ENCODE data around the gene COX20. TPM values are rescaled to one million over a fixed set of nuclear protein-coding genes. Genes with fewer than 3 reads are reported as not detected.
A peak's percentile ranks its signal among the peaks of the same experiment; 100 is the strongest.

The COX20 gene
- polyA plus RNA-seq, 3 donors, result 15.8 to 21.6 (median 17.9) TPM

DNA sequence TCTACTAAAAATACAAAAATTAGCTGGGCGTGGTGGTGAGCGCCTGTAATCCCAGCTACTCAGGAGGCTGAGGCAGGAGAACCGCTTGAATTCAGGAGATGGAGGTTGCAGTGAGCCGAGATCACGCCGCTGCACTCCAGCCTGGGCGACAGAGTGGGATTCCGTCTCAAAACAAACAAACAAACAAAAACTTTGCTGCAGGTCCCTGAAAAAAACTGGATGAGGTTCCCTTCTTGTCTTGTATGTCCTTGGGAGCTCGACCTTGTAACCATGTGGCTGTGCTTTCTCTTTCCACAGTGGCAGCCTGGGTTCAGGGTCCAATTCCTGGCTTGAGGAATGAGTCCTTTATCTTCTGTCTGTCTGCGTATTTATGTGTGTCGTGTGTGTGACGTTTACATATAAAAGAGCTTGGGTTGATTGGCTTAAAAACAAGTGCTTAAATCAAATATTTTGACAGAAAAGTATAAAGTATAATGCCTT is 18.0 kb upstream of the COX20 start:
- Histone ChIP-seq H3K36me3 (replicated peaks in 1 of 2; ENCODE audit: control insufficient read depth in 1 of 2, insufficient read depth in 2 of 2, low read length in 2 of 2) (peaks cover 0 to 6% of the 10 kb centered on the region in 2 donors), H3K79me2 (ENCODE audit: insufficient read depth, low read length) (peaks cover 59% of the 10 kb centered on the region), H3K4me1 (ENCODE audit: control insufficient read depth in 1 of 2, insufficient read depth in 2 of 2, low read length in 2 of 2) (peaks cover 19 to 26% of the 10 kb centered on the region in 2 donors), H3K9ac (ENCODE audit: insufficient read depth, low read length, poor library complexity, severe bottlenecking) (peak overlapping the region; percentile 96), H3K9me3 (replicated peaks in 1 of 2; ENCODE audit: control insufficient read depth in 1 of 2, insufficient read depth in 1 of 2, low read length in 2 of 2) (no peaks in the 10 kb centered on the region), H4K20me1 (ENCODE audit: insufficient read depth, low read length) (peaks cover 4% of the 10 kb centered on the region), H2AFZ (ENCODE audit: insufficient read depth, low read depth, low read length, poor library complexity, severe bottlenecking) (no peak overlapping the region), H3K27me3 (ENCODE audit: control insufficient read depth in 2 of 2, insufficient read depth in 2 of 2, low read length in 2 of 2) (no peaks in the 10 kb centered on the region), H3K27ac (ENCODE audit: low read depth in 1 of 2, low read length in 2 of 2) (peak overlapping the region; percentile 87 to 100), H3K4me3 (replicated peaks in 1 of 3; ENCODE audit: low read depth in 2 of 3, low read length in 3 of 3) (peak overlapping the region in 1 of 3 experiments; percentile 83), H3K4me2 (replicated peaks; ENCODE audit: extremely low read depth, low read length, poor library complexity, severe bottlenecking) (peak overlapping the region; percentile 81)
- H3K4me1 Mint-ChIP-seq, result peaks cover 37% of the 10 kb centered on the region
- peaks cover 0 to 2% (median 0%) of the 10 kb centered on the region in 7 donors for H3K9me3 Mint-ChIP-seq
- intact Hi-C loops (cut with micrococcal nuclease), result loop anchor here in 1 of 2 donors (2.0 kb wide), 1 partner anchor 13 kb away; no protein-coding TSS in a partner anchor
- H3K27ac Mint-ChIP-seq, result peak overlapping the region; percentile 94 to 98 (median 97)
- WGBS (ENCODE audit: insufficient coverage), result 90% methylated on average over 4 of the region's 12 CpGs
- TF ChIP-seq, protein P1, sequence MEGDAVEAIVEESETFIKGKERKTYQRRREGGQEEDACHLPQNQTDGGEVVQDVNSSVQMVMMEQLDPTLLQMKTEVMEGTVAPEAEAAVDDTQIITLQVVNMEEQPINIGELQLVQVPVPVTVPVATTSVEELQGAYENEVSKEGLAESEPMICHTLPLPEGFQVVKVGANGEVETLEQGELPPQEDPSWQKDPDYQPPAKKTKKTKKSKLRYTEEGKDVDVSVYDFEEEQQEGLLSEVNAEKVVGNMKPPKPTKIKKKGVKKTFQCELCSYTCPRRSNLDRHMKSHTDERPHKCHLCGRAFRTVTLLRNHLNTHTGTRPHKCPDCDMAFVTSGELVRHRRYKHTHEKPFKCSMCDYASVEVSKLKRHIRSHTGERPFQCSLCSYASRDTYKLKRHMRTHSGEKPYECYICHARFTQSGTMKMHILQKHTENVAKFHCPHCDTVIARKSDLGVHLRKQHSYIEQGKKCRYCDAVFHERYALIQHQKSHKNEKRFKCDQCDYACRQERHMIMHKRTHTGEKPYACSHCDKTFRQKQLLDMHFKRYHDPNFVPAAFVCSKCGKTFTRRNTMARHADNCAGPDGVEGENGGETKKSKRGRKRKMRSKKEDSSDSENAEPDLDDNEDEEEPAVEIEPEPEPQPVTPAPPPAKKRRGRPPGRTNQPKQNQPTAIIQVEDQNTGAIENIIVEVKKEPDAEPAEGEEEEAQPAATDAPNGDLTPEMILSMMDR (IDR thresholded peaks at IDR 0.05), result no peak
- peaks cover 2 to 19% of the 10 kb centered on the region in 2 donors for H3K36me3 Mint-ChIP-seq
- H3K4me3 Mint-ChIP-seq, result peak overlapping the region; percentile 84 to 93
- H3K27me3 Mint-ChIP-seq (ENCODE audit: low read depth in 3 of 3), result peaks cover 0 to 2% (median 2%) of the 10 kb centered on the region in 3 donors
- DNase-seq, result no peak

GRCh38 chr1:244820131-244820530 is 15.3 kb upstream of the COX20 start:
- peaks cover 0 to 5% (median 2%) of the 10 kb centered on the region in 3 donors for H3K27me3 Mint-ChIP-seq (ENCODE audit: low read depth in 3 of 3)

More at GRCh38 chr1:244820131-244820530, 15.3 kb upstream of the COX20 start:
- peaks cover 7 to 24% of the 10 kb centered on the region in 2 donors for H3K36me3 ChIP-seq (replicated peaks in 1 of 2; ENCODE audit: control insufficient read depth in 1 of 2, insufficient read depth in 2 of 2, low read length in 2 of 2)
- no peak overlapping the region for H3K4me2 ChIP-seq (replicated peaks; ENCODE audit: extremely low read depth, low read length, poor library complexity, severe bottlenecking)
- H4K20me1 ChIP-seq (ENCODE audit: insufficient read depth, low read length), result peaks cover 4% of the 10 kb centered on the region
- Mint-ChIP-seq H3K4me1 (peaks cover 34% of the 10 kb centered on the region), H3K4me3 (no peak overlapping the region), H3K27ac (no peak overlapping the region), H3K36me3 (peaks cover 3 to 36% of the 10 kb centered on the region in 2 donors), H3K9me3 (peaks cover 0 to 2% (median 0%) of the 10 kb centered on the region in 7 donors)
- no peak overlapping the region for H2AFZ ChIP-seq (ENCODE audit: insufficient read depth, low read depth, low read length, poor library complexity, severe bottlenecking)
- TF ChIP-seq, protein P1 (IDR thresholded peaks at IDR 0.05), result no peak
- peaks cover 66% of the 10 kb centered on the region for H3K79me2 ChIP-seq (ENCODE audit: insufficient read depth, low read length)
- intact Hi-C loops (cut with micrococcal nuclease), result no loop called here
- no peak overlapping the region for H3K9ac ChIP-seq (ENCODE audit: insufficient read depth, low read length, poor library complexity, severe bottlenecking)
- DNase-seq, result no peak
- no CpG with 5 or more reads among the region's 2 CpGs for WGBS (ENCODE audit: insufficient coverage)
- no peaks in the 10 kb centered on the region for H3K9me3 ChIP-seq (replicated peaks in 1 of 2; ENCODE audit: control insufficient read depth in 1 of 2, insufficient read depth in 1 of 2, low read length in 2 of 2)
- no peak overlapping the region for H3K4me3 ChIP-seq (replicated peaks in 1 of 3; ENCODE audit: low read depth in 2 of 3, low read length in 3 of 3)
- H3K27me3 ChIP-seq (ENCODE audit: control insufficient read depth in 2 of 2, insufficient read depth in 2 of 2, low read length in 2 of 2), result no peaks in the 10 kb centered on the region
- H3K27ac ChIP-seq (ENCODE audit: low read depth in 1 of 2, low read length in 2 of 2), result no peak overlapping the region
- peaks cover 19 to 23% of the 10 kb centered on the region in 2 donors for H3K4me1 ChIP-seq (ENCODE audit: control insufficient read depth in 1 of 2, insufficient read depth in 2 of 2, low read length in 2 of 2)
